NCI-H146 (cell line): Measurements from ENCODE around the gene IL34.
"Not testable (repeated sequence)": the region's sequence is repeated elsewhere in the genome, so short reads cannot be mapped to it uniquely, and the experiment has no call there.

ENCODE experiments used
- DNase-seq: peaks from one replicate; lab custom pipeline; 2025; lab: John Stamatoyannopoulos, UW

The IL34 gene

GRCh38 chr16:70632273-70632672 lies 14.1 kb upstream of the IL34 start:
- no peak for DNase-seq

DNA sequence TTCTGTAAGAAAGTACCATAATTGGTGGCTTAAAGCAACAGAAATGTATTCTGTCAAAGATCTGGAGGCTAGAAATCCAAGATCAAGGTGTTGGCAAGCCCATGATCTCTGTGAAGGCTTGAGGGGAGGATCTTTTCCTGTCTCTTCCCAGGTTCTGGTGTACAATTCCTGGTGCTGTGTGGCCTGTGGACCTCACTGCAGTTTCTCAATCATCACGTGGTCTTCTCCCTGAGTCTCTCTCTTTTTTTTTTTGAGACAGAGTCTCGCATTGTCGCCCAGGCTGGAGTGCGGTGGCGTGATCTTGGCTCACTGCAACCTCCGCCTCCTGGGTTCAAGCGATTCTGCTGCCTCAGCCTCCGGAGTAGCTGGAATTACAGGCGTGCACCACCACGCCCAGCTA lies 12.7 kb upstream of the IL34 start:
- DNase-seq: not testable (repeated sequence)

- DNase-seq: no peak
These were observed 11.5 kb upstream of the IL34 start for GRCh38 chr16:70634861-70635260.

GRCh38 chr16:70635336-70636016 lies 10.9 kb upstream of the IL34 start:
- peak; percentile 45 for DNase-seq

GRCh38 chr16:70638814-70639792 lies 7.3 kb upstream of the IL34 start:
- no peak for DNase-seq

GRCh38 chr16:70642633-70643032 lies 3.7 kb upstream of the IL34 start:
- no peak for DNase-seq

- not testable (repeated sequence) for DNase-seq
These were observed 3.1 kb upstream of the IL34 start for GRCh38 chr16:70643264-70643663.

DNA sequence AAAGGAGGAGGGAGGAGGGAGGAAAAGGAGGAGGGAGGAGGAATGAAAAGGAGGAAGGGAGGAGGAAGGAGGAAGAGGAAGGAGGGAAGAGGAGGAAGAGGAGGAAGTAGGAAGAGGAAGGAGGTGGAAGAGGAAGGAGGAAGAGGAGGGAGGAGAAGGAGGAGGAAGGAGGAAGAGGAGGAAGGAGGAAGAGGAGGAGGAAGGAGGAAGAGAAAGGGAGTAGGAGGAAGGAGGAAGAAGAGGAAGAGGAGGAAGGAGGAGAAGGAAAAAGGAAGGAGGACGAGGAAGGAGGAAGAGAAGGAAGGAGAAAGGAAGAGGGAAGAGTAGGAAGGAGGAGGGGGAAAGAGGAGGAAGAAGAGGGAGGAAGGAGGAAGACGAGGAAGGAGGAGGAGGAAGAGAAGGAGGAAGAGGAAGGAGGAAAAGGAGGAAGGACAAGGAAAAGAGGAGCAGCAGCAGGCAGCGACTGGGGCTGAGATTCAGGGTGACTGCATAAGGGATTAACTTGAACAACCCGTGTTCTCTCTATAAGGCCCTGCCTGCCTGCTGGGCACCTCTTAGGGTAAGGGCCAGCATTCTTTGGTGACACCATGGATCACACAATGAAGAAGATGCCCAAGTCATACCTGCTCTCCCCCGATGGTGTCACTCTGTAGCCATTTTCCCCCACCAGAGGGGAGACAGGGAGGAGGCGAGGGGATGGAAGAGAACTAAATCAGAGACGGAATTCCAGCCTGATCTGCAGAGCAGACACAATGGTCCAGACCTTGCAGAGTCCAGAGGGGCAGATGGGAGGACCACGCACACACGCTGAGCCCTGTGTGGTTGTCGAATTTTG lies 1.4 kb upstream of the IL34 start:
- DNase-seq: peak; percentile 2

- DNase-seq: no peak
These were observed 1.3 kb downstream of the IL34 start for GRCh38 chr16:70647441-70648359.

GRCh38 chr16:70648606-70649005 lies 2.2 kb downstream of the IL34 start:
- DNase-seq: no peak

- DNase-seq: no peak
These were observed 2.9 kb downstream of the IL34 start for GRCh38 chr16:70649300-70649699.

DNA sequence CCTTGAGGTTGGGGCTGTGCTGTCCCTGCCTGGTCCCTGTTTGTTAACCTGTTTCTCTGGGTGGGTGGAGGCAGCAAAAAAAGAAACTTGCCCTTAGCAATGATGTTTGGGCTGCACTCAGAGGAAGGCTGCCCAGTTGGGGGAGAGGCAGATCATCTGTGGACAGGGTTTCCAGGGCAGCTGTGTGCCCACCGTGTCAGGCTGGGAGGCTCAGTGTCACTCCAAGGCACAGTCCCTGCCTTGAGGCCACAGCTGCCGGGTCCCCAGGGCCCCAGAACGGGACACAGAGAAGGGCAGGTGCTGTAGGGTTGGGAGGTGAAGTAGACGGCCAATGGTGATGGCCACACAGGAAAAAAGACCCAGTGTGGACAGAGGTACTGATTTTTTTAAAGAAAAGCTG lies 3.9 kb downstream of the IL34 start:
- DNase-seq: no peak

DNA sequence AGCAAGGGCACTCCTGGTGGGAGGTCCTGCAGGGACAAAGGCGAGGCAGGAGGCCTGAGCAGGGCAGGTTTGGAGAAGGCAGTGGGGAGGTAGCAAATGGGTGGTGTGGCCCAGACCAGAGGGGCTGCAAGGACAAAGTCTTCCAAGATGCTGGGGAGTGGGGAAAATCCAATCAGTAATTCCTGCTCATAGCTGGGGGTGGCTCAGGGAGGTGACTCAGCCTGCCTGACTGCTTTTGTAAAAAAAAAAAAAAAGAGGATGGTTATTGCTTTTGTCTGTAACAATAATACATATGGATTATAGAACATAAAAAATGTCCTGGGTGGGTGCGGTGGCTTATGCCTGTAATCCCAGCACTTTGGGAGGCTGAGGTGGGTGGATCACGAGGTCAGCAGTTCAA lies 5.2 kb downstream of the IL34 start:
- DNase-seq: no peak

DNA sequence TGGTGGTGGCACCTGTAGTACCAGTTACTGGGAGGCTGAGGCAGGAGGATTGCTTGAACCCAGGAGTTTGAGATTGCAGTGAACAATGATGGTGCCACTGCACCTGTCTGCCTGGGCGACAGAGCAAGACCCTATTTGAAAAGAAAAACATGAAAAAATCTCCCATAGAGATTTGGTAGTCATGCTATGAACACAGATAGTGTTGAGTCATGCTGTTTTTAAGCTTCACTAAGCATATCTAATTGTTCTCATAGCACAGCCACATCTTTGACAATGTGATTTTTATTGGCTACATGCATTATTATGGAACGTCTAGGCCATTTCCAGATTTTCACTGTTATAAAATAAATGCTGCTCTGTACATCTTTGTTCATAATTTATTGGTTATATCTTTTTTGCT lies 6.0 kb downstream of the IL34 start:
- no peak for DNase-seq

GRCh38 chr16:70653406-70653805 lies 7.0 kb downstream of the IL34 start:
- no peak for DNase-seq

- peak; percentile 54 for DNase-seq
These were observed 7.7 kb downstream of the IL34 start for GRCh38 chr16:70653809-70654771.

GRCh38 chr16:70656065-70656711 lies 9.8 kb downstream of the IL34 start:
- no peak for DNase-seq

GRCh38 chr16:70656712-70657263 lies 10.4 kb downstream of the IL34 start:
- DNase-seq: no peak

DNA sequence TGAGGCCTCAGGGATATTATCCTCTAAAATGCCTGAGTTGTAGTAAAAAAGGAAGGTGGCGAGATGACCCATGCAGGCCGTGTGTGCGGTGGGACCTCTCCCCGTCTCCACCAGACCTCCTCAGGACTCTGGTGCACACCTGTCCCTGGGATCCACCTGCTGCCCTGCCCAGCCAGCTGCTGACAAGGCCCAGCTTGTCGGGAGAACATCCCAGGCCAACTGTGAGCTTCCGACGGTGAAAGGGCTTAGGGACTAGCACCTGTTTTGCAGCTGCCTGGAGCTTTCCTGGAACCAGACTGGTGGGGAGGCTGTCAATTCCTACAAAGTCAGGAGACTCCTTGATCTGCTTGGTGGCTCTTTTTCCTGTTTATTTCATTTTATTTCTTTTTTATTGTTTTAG lies 11.6 kb downstream of the IL34 start:
- peak; percentile 63 for DNase-seq
